GM19240 (cell line): ENCODE results near the gene PLA2G12A.
"Not testable (repeated sequence)": the region's sequence is repeated elsewhere in the genome, so short reads cannot be mapped to it uniquely, and the experiment has no call there.

Source experiments
- DNase-seq: peaks from one replicate; pipeline ENCODE4 v3.0.0; 2011; ENCODE audit warnings: low spot score; ENCODE audit not compliant: insufficient read length

The PLA2G12A gene

GRCh38 chr4:109678925-109679324, 50.9 kb downstream of the PLA2G12A start:
- not testable (repeated sequence) for DNase-seq

- not testable (repeated sequence) for DNase-seq
These were observed 51.4 kb downstream of the PLA2G12A start for GRCh38 chr4:109678472-109678871.

GRCh38 chr4:109676886-109677285, 53.0 kb downstream of the PLA2G12A start:
- DNase-seq = no peak

- no peak for DNase-seq
These were observed 54.0 kb downstream of the PLA2G12A start for GRCh38 chr4:109675843-109676242.

DNA sequence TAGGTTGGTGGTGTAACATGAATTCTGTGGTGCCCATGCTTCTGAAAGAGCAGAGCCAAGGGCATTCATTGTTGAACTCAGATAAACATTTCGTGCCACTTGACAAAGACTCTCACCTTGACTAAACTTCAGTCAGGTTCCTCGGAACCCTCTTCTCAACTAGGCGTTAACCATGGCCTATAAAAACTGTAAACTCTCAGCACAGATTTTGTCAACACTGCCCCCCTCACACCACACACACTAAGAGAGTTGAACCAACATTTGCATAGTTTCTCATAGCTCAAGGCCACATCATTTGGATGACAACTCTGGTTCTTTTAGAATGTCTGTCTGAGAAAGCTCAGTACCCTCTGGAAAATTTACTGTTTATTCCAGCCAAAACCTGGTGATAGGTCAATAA, 54.7 kb downstream of the PLA2G12A start:
- DNase-seq = no peak

DNA sequence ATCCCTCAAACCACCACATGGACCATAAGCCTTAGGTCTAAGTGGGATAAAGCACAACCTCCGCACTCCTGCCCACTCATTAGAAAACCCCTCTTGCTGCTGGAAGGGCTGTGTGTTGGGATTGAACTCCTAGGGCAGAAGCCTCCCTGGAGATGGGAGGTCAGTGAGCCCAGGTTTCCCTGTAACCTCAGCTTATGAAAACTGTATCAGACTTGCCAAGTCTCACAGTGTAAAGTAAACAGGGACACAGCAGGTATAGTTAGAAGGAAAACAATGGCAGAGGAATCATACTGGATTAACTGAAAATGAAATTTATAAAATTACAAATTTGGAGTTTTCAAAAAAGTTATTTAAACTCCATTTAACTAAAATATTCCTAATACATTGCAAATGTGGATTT, 56.6 kb downstream of the PLA2G12A start:
- no peak for DNase-seq

- DNase-seq = no peak
These were observed 57.5 kb downstream of the PLA2G12A start for GRCh38 chr4:109672169-109672930.

- DNase-seq = no peak
These were observed 58.5 kb downstream of the PLA2G12A start for GRCh38 chr4:109671350-109671749.

DNA sequence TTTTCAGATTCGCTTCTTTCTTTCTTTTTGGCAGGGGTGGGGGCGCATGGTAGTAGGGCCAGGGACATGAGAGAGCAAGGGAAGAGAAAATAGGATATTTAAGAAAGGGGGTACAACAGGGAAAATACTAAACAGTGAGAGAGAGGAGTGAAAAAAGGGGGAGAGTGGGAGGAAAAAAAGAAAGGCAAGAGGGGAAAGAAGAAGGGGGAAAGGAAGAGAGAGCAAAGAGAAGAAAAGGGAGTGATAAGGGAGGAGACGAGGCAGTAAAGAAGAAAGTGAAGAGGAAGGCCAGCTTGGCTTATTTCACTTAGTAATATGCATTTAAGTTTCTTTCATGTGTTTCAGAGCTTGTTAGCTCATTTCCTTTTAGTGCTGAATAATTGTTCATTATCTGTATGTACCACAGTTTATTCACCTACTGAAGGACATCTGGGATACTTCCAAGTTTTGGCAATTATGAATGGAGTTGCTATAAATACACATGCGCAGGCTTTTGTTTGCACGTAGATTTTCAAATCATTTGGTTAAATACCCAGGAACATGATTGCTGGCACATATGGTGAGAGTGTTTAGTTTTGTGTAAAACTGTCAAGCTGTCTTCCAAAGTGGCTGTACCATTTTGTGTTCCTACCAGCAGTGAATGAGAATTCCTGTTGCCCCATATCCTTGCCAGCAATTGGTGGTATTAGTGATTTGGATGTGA, 63.9 kb downstream of the PLA2G12A start:
- DNase-seq = no peak

GRCh38 chr4:109662771-109663170, 67.1 kb downstream of the PLA2G12A start:
- no peak for DNase-seq

DNA sequence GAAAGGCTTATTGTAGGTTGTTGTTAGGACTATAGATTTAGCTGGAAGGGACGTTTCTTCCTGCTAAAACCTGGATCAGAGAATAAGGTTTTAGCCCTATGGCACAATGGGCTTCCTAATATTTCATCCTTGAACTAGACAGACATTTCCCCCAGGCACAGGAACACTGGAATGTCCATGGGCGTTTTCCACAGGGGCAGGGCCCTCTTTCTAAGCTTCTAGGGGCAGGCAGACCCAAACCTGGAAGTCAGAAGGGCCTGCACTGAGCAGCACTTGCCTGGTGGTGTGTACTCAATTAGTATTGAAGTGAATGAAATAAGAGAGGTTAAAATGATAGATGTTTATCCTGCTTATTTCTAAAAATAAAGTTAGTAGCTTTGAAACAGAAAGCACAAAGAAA, 67.8 kb downstream of the PLA2G12A start:
- no peak for DNase-seq
